Heart left ventricle (tissue), 16 donors: ENCODE data around the gene SUGCT. TPM values are rescaled to one million over a fixed set of nuclear protein-coding genes. Genes with fewer than 3 reads are reported as not detected.

ENCODE experiments used
- ATAC-seq, 4 donors: fragments of 200-7000 bp; cut with Tn5 transposase; one replicate each; pipeline ENCODE4 v1.9.1; 2020 to 2022; ENCODE audit warnings: moderate library complexity in 4 of 4, mild to moderate bottlenecking in 3 of 4, moderate number of reproducible peaks in 1 of 4
- DNase-seq, 5 donors: peaks; one replicate each; pipeline ENCODE4 v3.0.0-alpha.2; 2020
- H3K27ac ChIP-seq, 12 donors: fragments of 200-600 bp; sonication (generic) in 4 of 12; one replicate each; pipeline versions ENCODE4 v1.5.0 to v1.8.0; 2016 to 2022; ENCODE audit warnings: mild to moderate bottlenecking in 2 of 12
- H3K27me3 ChIP-seq, 9 donors: fragments of 200-600 bp; sonication (generic) in 2 of 9; one replicate each; pipeline versions ENCODE4 v1.5.1 to v1.8.0; 2016 to 2022; ENCODE audit warnings: mild to moderate bottlenecking in 3 of 9
- H3K36me3 ChIP-seq, 9 donors: fragments of 200-600 bp; sonication (generic) in 2 of 9; one replicate each; pipeline versions ENCODE4 v1.5.0 to v1.8.0; 2018 to 2022; ENCODE audit warnings: mild to moderate bottlenecking in 2 of 9
- H3K4me1 ChIP-seq, 12 donors: fragments of 200-600 bp; sonication (generic) in 4 of 12; one replicate each; pipeline versions ENCODE4 v1.5.0 to v1.8.0; 2016 to 2022; ENCODE audit warnings: mild to moderate bottlenecking in 3 of 12
- H3K4me3 ChIP-seq, 12 donors: fragments of 200-600 bp; sonication (generic) in 4 of 12; one replicate each; pipeline versions ENCODE4 v1.5.0 to v1.8.0; 2017 to 2022; ENCODE audit warnings: mild to moderate bottlenecking in 9 of 12, moderate library complexity in 4 of 12
- H3K9me3 ChIP-seq, 12 donors: fragments of 200-600 bp; sonication (generic) in 4 of 12; one replicate each; pipeline versions ENCODE4 v1.5.0 to v1.8.0; 2016 to 2022; ENCODE audit warnings: mild to moderate bottlenecking in 1 of 12
- POLR2A ChIP-seq, 2 donors: fragments of 450-650 bp; IDR thresholded peaks; one replicate each; pipeline ENCODE4 v1.6.1; 2017; ENCODE audit warnings: antibody characterized with exemption in 2 of 2, mild to moderate bottlenecking in 2 of 2, moderate library complexity in 2 of 2
- WGBS, 4 donors: extraction: QIAGEN DNeasy Blood & Tissue Kit in 2 of 4; methylation state at CpG; one replicate each; pipeline versions ENCODE4 v1.1.5 to v1.1.7; 2013 to 2018; 5-methylcytosine and 5-hydroxymethylcytosine counted together
- intact Hi-C, 10 donors: fragments of 100-400 bp; cut with DNase I; formaldehyde crosslinking; loops; one replicate each; pipeline versions ENCODE4 v1.11.1 to v1.14.2; 2022
- polyA plus RNA-seq, 2 donors: library from polyadenylated mRNA; stranded (reverse); fragments of 200-250 nt; gene quantifications; one replicate each; pipeline ENCODE4 v1.2.3, GENCODE V29; 2013
- total RNA-seq, 9 donors: library from RNA; depleted of rRNA in 2 of 9; stranded (reverse); fragments of >200 nt in 2 of 9; fragmentation: NEBNext Ultra II Directional in 3 of 9; extraction: Animal tissue kit (Norgen Biotek cat#: 25700) in 3 of 9; gene quantifications; one replicate each; pipeline versions ENCODE4 v1.1.0 to v1.2.4, GENCODE V29; 2016 to 2023
- TF ChIP-seq, protein P1 (sequence below), 12 donors: fragments of 200-600 bp; sonication (generic) in 4 of 12; IDR thresholded peaks; one replicate each; pipeline versions ENCODE4 v1.5.0 to v1.8.0; 2018 to 2022; ENCODE audit warnings: antibody characterized with exemption in 12 of 12, mild to moderate bottlenecking in 5 of 12
- donor health status: ischemic (EF 13 %, LVEDD 7.1; RV severe dilation, severe dysfunction).
- donor health status: healthy with polysubstance abuse.
- donor health status: DM: no; HTN: yes; CAD: no.
- donor health status: DM: no; HTN: no; CAD: no.
- donor health status: ischemic (EF 25% LVEDD 6.9; RV normal size, moderate dysfunction).
- donor health status: ischemic (EF 25% LVEDD 5.7; RV mildly dilated, moderate dysfunction).
- donor health status: healthy.
- donor health status: DM: yes; HTN: yes; CAD: no.
- donor health status: ischemic (EF 35%, LVEDD 5.7; RV mildly dilated, moderate dysfunction).
- donor health status: nonischemic (EF 11% LVEDD 7.7; RV severe dilation, severe dysfunction).
- donor health status: DM: yes; HTN: yes; CAD: no.
- donor health status: PGD.
- donor health status: ischemic (EF 29% LVEDD 5.4; RV normal size, mild dysfunction).
- donor health status: nonischemic (EF 23%, LVEDD 6.1; RV moderate dilation, normal function).

SUGCT gene
- total and polyA plus RNA-seq, 11 donors = 1.4 to 7.6 (median 4.4) TPM

DNA sequence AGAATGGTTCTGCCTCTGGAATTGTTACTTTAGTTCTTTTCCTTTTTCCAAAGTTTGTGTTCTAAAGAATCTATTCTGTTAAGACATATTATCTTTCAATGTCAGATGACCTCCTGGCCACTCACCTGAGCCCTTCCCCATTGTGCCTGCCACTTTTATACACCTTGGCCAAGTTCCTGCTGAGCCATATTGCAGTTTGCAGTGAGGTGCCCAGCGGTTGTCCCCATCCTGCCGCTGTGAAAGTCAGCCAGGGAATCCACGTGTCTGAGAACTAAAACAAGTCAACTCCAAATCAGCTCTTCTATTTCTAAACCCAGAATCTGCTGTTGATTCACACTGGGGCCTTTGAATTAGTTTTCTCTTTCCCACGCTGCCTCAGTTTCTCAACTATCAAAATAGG is 641.1 kb downstream of the SUGCT start:
- H3K27ac ChIP-seq = no peak overlapping the region
- H3K4me1 ChIP-seq = peaks cover 0 to 11% (median 5%) of the 10 kb centered on the region in 12 donors

DNA sequence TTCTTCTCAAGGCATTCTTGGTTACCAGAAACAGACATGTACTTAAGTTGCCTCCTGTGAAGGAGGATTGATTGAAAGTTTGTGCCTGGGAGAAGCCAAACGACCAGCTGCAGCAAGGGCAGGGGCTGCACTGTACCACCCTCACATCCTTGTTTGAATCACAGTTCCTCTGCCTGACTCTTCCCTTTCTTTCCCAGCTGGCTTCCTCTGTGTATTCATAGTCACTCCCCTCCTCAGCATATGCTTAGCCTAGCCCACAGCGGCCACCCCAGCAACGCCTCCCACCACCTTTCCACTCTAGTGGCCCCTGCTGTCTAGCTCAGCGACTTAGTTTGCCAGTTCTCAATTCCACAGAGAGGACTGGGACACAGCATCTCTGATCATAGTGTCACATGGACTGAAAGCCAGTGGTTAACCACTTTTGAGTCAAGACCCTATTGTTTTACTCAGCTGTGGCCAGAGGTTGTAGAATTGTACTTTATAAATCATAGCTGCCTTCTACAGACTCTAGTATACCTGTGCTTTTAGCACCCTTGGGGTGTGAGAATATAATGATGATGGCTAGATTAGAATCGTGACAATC is 643.0 kb downstream of the SUGCT start:
- no peak for TF ChIP-seq POLR2A (IDR thresholded peaks at IDR 0.05)
- TF ChIP-seq, protein P1, sequence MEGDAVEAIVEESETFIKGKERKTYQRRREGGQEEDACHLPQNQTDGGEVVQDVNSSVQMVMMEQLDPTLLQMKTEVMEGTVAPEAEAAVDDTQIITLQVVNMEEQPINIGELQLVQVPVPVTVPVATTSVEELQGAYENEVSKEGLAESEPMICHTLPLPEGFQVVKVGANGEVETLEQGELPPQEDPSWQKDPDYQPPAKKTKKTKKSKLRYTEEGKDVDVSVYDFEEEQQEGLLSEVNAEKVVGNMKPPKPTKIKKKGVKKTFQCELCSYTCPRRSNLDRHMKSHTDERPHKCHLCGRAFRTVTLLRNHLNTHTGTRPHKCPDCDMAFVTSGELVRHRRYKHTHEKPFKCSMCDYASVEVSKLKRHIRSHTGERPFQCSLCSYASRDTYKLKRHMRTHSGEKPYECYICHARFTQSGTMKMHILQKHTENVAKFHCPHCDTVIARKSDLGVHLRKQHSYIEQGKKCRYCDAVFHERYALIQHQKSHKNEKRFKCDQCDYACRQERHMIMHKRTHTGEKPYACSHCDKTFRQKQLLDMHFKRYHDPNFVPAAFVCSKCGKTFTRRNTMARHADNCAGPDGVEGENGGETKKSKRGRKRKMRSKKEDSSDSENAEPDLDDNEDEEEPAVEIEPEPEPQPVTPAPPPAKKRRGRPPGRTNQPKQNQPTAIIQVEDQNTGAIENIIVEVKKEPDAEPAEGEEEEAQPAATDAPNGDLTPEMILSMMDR (IDR thresholded peaks at IDR 0.05) = no peak
- peaks cover 0 to 22% (median 10%) of the 10 kb centered on the region in 12 donors for H3K4me1 ChIP-seq
- no peaks in the 10 kb centered on the region for H3K27me3 ChIP-seq
- H3K9me3 ChIP-seq = no peaks in the 10 kb centered on the region
- ATAC-seq (no peak), DNase-seq (no peak)
- H3K27ac ChIP-seq = no peak overlapping the region
- intact Hi-C loops = no loop called here
- H3K36me3 ChIP-seq = no peaks in the 10 kb centered on the region
- H3K4me3 ChIP-seq = no peak overlapping the region
- 83 to 88% (median 86%) methylated on average over 5 of the region's 5 CpGs for WGBS, 4 donors

More for the DNA sequence above, 641.1 kb downstream of the SUGCT start:
- ATAC-seq (peak in 2 of 4 donors; percentile 24 to 32), DNase-seq (no peak)
- WGBS, 4 donors = 79 to 95% (median 85%) methylated on average over 4 of the region's 4 CpGs
- H3K27me3 ChIP-seq = no peaks in the 10 kb centered on the region
- TF ChIP-seq, protein P1 (IDR thresholded peaks at IDR 0.05) = no peak
- no peak for TF ChIP-seq POLR2A (IDR thresholded peaks at IDR 0.05)
- H3K9me3 ChIP-seq = no peaks in the 10 kb centered on the region
- intact Hi-C loops = no loop called here
- no peak overlapping the region for H3K4me3 ChIP-seq
- no peaks in the 10 kb centered on the region for H3K36me3 ChIP-seq

DNA sequence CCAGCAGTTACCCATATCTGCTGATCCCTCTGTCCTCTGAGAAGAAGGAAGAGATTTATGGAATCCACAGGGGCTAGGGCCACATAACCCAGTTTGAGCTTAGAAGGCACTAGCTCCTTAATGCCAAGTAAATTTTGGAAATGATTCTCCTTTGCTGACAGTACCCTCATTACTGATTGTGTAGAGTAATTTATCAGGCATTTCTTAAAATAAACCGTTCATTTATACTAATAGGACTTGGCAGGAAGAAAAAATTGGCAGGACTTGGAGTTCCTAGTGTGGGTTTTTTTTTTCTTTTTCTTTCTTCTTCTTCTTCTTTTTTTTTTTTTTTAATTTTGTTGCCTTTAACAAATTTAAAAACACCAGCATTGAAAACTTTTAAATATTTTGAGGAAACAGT is 645.7 kb downstream of the SUGCT start:
- H3K4me3 ChIP-seq = no peak overlapping the region
- no peaks in the 10 kb centered on the region for H3K27me3 ChIP-seq
- ATAC-seq = no peak
- TF ChIP-seq POLR2A (IDR thresholded peaks at IDR 0.05) = no peak
- TF ChIP-seq, protein P1 (IDR thresholded peaks at IDR 0.05) = no peak
- H3K9me3 ChIP-seq = no peaks in the 10 kb centered on the region
- DNase-seq = no peak
- intact Hi-C loops = no loop called here
- H3K4me1 ChIP-seq = peaks cover 0 to 25% (median 10%) of the 10 kb centered on the region in 12 donors
- no peaks in the 10 kb centered on the region for H3K36me3 ChIP-seq
- H3K27ac ChIP-seq = peak overlapping the region in 1 of 12 donors; percentile 5
- WGBS, 4 donors = 4 to 18% (median 11%) methylated on average over 1 of the region's 1 CpG

DNA sequence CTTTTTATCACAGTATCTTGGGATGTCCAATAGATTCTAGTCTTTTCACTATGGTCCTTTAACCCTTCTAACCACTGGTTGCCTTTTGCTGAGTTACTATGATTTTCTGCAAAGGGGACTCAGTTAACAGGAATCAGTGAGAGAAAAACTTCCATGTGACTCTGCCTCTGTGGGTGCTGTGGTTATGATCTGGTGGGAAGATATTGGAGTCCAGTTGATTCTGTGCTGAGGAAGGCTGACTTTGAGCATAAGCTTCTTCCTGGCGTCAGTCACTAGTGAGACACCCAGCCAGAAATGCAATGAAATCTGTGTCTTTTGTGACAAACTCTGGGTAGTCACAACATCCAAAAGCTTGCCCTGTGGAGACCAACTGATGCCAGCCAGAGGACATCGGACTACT is 648.0 kb downstream of the SUGCT start:
- intact Hi-C loops = no loop called here
- Histone ChIP-seq H3K36me3 (no peaks in the 10 kb centered on the region), H3K9me3 (no peaks in the 10 kb centered on the region), H3K4me3 (no peak overlapping the region), H3K4me1 (peaks cover 0 to 25% (median 10%) of the 10 kb centered on the region in 12 donors), H3K27ac (no peak overlapping the region), H3K27me3 (no peaks in the 10 kb centered on the region)
- TF ChIP-seq, protein P1 (IDR thresholded peaks at IDR 0.05) = no peak
- no peak for TF ChIP-seq POLR2A (IDR thresholded peaks at IDR 0.05)
- ATAC-seq (no peak), DNase-seq (no peak)
- 91 to 97% (median 95%) methylated on average over 2 of the region's 2 CpGs for WGBS, 4 donors
